Measurements from ENCODE around the gene PRLR.
"Not testable (repeated sequence)": the region's sequence is repeated elsewhere in the genome, so short reads cannot be mapped to it uniquely, and the experiment has no call there.

The PRLR gene

GRCh38 chr5:35127006-35127405 is 103.3 kb downstream of the PRLR start:
- DNase-seq (ENCODE audit: low read depth, low spot score) = no peak

GRCh38 chr5:35125746-35126145 is 104.5 kb downstream of the PRLR start:
- no peak for DNase-seq (ENCODE audit: low read depth, low spot score)

- DNase-seq (ENCODE audit: low read depth, low spot score) = no peak
These were observed 105.4 kb downstream of the PRLR start for GRCh38 chr5:35124932-35125331.

GRCh38 chr5:35122819-35123218 is 107.5 kb downstream of the PRLR start:
- no peak for DNase-seq (ENCODE audit: low read depth, low spot score)

GRCh38 chr5:35120715-35121114 is 109.6 kb downstream of the PRLR start:
- no peak for DNase-seq (ENCODE audit: low read depth, low spot score)

- no peak for DNase-seq (ENCODE audit: low read depth, low spot score)
These were observed 112.3 kb downstream of the PRLR start for GRCh38 chr5:35117967-35118366.

- no peak for DNase-seq (ENCODE audit: low read depth, low spot score)
These were observed 114.4 kb downstream of the PRLR start for GRCh38 chr5:35115920-35116319.

- no peak for DNase-seq (ENCODE audit: low read depth, low spot score)
These were observed 115.6 kb downstream of the PRLR start for GRCh38 chr5:35114698-35115097.

- no peak for DNase-seq (ENCODE audit: low read depth, low spot score)
These were observed 118.0 kb downstream of the PRLR start for GRCh38 chr5:35112300-35112699.

- DNase-seq (ENCODE audit: low read depth, low spot score) = not testable (repeated sequence)
These were observed 125.7 kb downstream of the PRLR start for GRCh38 chr5:35104550-35104949.

- DNase-seq (ENCODE audit: low read depth, low spot score) = no peak
These were observed 126.5 kb downstream of the PRLR start for GRCh38 chr5:35103637-35104299.

GRCh38 chr5:35101720-35102119 is 128.6 kb downstream of the PRLR start:
- DNase-seq (ENCODE audit: low read depth, low spot score) = not testable (repeated sequence)

- DNase-seq (ENCODE audit: low read depth, low spot score) = no peak
These were observed 129.3 kb downstream of the PRLR start for GRCh38 chr5:35101016-35101415.

- no peak for DNase-seq (ENCODE audit: low read depth, low spot score)
These were observed 132.1 kb downstream of the PRLR start for GRCh38 chr5:35098214-35098613.

- DNase-seq (ENCODE audit: low read depth, low spot score) = no peak
These were observed 133.4 kb downstream of the PRLR start for GRCh38 chr5:35096932-35097331.

- no peak for DNase-seq (ENCODE audit: low read depth, low spot score)
These were observed 134.1 kb downstream of the PRLR start for GRCh38 chr5:35096216-35096615.

- no peak for DNase-seq (ENCODE audit: low read depth, low spot score)
These were observed 134.9 kb downstream of the PRLR start for GRCh38 chr5:35095366-35095765.

GRCh38 chr5:35094948-35095347 is 135.3 kb downstream of the PRLR start:
- DNase-seq (ENCODE audit: low read depth, low spot score) = no peak

- no peak for DNase-seq (ENCODE audit: low read depth, low spot score)
These were observed 137.6 kb downstream of the PRLR start for GRCh38 chr5:35092703-35093102.

- no peak for DNase-seq (ENCODE audit: low read depth, low spot score)
These were observed 138.6 kb downstream of the PRLR start for GRCh38 chr5:35091704-35092103.

- DNase-seq (ENCODE audit: low read depth, low spot score) = peak; percentile 11
These were observed 140.7 kb downstream of the PRLR start for GRCh38 chr5:35089334-35090314.

GRCh38 chr5:35087991-35088390 is 142.3 kb downstream of the PRLR start:
- DNase-seq (ENCODE audit: low read depth, low spot score) = no peak

GRCh38 chr5:35083150-35083549 is 147.1 kb downstream of the PRLR start:
- no peak for DNase-seq (ENCODE audit: low read depth, low spot score)

Data from brain pericyte (primary cell).